ENCODE results near the gene GSE1. TPM values are rescaled to one million over a fixed set of nuclear protein-coding genes. Genes with fewer than 3 reads are reported as not detected.
A peak's percentile ranks its signal among the peaks of the same experiment; 100 is the strongest.

The GSE1 gene
- total RNA-seq, 1 experiment from 2014 or later = 124 TPM

DNA sequence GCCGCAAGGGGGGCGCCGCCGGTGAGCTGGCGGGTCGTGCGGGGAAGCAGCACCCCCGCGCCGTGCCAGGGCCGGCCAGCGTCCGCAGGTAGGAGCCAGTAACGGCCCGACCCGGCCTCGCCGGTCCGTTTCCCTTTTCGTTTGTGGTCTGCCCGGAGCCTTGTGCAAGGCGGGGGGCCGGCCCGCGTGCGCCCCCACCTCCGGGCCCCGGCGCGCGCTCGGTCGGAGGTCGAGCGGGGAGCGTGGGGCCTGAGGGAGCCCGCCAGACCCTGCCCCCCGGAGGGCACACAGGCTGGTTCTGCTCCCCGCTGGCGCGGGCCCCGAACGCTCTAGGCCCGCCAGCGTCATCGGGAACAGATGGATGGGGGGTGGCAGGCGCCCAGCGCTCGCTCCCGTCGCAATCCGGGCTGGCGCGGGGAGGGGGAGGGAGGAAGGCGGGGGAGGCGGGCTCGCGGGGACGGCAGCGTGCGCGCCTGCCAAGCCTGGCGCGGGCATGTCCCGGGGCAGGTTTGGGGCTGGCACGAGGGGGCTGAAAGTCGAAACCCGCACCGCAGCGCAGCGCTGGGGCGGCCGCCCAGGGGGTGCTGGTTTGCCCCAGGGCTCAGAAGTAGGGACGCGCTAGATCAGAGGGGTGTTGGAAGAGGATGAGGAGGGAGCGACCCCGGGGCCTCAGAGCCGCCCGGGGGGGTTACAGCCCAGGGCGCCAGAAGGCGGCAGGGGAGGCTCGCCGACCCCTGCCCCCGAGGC, 1.5 kb upstream of the GSE1 start (continued):
- TF ChIP-seq, protein P1, sequence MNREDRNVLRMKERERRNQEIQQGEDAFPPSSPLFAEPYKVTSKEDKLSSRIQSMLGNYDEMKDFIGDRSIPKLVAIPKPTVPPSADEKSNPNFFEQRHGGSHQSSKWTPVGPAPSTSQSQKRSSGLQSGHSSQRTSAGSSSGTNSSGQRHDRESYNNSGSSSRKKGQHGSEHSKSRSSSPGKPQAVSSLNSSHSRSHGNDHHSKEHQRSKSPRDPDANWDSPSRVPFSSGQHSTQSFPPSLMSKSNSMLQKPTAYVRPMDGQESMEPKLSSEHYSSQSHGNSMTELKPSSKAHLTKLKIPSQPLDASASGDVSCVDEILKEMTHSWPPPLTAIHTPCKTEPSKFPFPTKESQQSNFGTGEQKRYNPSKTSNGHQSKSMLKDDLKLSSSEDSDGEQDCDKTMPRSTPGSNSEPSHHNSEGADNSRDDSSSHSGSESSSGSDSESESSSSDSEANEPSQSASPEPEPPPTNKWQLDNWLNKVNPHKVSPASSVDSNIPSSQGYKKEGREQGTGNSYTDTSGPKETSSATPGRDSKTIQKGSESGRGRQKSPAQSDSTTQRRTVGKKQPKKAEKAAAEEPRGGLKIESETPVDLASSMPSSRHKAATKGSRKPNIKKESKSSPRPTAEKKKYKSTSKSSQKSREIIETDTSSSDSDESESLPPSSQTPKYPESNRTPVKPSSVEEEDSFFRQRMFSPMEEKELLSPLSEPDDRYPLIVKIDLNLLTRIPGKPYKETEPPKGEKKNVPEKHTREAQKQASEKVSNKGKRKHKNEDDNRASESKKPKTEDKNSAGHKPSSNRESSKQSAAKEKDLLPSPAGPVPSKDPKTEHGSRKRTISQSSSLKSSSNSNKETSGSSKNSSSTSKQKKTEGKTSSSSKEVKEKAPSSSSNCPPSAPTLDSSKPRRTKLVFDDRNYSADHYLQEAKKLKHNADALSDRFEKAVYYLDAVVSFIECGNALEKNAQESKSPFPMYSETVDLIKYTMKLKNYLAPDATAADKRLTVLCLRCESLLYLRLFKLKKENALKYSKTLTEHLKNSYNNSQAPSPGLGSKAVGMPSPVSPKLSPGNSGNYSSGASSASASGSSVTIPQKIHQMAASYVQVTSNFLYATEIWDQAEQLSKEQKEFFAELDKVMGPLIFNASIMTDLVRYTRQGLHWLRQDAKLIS (CRISPR knock-in tag; IDR thresholded peaks at IDR 0.05; ENCODE audit: borderline replicate concordance) = no peak
- TF ChIP-seq SMAD4 (CRISPR knock-in tag; IDR thresholded peaks at IDR 0.05) (no peak), ZBTB21 (CRISPR knock-in tag; IDR thresholded peaks at IDR 0.05; ENCODE audit: borderline replicate concordance) (no peak), PRRX2 (CRISPR knock-in tag; IDR thresholded peaks at IDR 0.05) (no peak), SMAD3 (CRISPR knock-in tag; IDR thresholded peaks at IDR 0.05; ENCODE audit: borderline replicate concordance) (no peak), ELF4 (CRISPR knock-in tag; IDR thresholded peaks at IDR 0.05; ENCODE audit: low read depth) (0 out of 2 replicates have a peak, but pooled peaks have one; percentile 40), RORB (CRISPR knock-in tag; IDR thresholded peaks at IDR 0.05) (no peak), SOX15 (CRISPR knock-in tag; IDR thresholded peaks at IDR 0.05) (no peak), JUN (CRISPR knock-in tag; IDR thresholded peaks at IDR 0.05) (no peak), GRHL2 (CRISPR knock-in tag; IDR thresholded peaks at IDR 0.05; ENCODE audit: insufficient replicate concordance, severe bottlenecking) (no peak)
- TF ChIP-seq, protein P2, sequence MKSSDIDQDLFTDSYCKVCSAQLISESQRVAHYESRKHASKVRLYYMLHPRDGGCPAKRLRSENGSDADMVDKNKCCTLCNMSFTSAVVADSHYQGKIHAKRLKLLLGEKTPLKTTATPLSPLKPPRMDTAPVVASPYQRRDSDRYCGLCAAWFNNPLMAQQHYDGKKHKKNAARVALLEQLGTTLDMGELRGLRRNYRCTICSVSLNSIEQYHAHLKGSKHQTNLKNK (CRISPR knock-in tag; IDR thresholded peaks at IDR 0.05) = no peak
- TF ChIP-seq, protein P3, sequence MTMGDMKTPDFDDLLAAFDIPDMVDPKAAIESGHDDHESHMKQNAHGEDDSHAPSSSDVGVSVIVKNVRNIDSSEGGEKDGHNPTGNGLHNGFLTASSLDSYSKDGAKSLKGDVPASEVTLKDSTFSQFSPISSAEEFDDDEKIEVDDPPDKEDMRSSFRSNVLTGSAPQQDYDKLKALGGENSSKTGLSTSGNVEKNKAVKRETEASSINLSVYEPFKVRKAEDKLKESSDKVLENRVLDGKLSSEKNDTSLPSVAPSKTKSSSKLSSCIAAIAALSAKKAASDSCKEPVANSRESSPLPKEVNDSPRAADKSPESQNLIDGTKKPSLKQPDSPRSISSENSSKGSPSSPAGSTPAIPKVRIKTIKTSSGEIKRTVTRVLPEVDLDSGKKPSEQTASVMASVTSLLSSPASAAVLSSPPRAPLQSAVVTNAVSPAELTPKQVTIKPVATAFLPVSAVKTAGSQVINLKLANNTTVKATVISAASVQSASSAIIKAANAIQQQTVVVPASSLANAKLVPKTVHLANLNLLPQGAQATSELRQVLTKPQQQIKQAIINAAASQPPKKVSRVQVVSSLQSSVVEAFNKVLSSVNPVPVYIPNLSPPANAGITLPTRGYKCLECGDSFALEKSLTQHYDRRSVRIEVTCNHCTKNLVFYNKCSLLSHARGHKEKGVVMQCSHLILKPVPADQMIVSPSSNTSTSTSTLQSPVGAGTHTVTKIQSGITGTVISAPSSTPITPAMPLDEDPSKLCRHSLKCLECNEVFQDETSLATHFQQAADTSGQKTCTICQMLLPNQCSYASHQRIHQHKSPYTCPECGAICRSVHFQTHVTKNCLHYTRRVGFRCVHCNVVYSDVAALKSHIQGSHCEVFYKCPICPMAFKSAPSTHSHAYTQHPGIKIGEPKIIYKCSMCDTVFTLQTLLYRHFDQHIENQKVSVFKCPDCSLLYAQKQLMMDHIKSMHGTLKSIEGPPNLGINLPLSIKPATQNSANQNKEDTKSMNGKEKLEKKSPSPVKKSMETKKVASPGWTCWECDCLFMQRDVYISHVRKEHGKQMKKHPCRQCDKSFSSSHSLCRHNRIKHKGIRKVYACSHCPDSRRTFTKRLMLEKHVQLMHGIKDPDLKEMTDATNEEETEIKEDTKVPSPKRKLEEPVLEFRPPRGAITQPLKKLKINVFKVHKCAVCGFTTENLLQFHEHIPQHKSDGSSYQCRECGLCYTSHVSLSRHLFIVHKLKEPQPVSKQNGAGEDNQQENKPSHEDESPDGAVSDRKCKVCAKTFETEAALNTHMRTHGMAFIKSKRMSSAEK (CRISPR knock-in tag; IDR thresholded peaks at IDR 0.05; ENCODE audit: borderline replicate concordance) = no peak
- TF ChIP-seq, protein P4, sequence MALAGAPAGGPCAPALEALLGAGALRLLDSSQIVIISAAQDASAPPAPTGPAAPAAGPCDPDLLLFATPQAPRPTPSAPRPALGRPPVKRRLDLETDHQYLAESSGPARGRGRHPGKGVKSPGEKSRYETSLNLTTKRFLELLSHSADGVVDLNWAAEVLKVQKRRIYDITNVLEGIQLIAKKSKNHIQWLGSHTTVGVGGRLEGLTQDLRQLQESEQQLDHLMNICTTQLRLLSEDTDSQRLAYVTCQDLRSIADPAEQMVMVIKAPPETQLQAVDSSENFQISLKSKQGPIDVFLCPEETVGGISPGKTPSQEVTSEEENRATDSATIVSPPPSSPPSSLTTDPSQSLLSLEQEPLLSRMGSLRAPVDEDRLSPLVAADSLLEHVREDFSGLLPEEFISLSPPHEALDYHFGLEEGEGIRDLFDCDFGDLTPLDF (CRISPR knock-in tag; IDR thresholded peaks at IDR 0.05) = no peak
- TF ChIP-seq, protein P5, sequence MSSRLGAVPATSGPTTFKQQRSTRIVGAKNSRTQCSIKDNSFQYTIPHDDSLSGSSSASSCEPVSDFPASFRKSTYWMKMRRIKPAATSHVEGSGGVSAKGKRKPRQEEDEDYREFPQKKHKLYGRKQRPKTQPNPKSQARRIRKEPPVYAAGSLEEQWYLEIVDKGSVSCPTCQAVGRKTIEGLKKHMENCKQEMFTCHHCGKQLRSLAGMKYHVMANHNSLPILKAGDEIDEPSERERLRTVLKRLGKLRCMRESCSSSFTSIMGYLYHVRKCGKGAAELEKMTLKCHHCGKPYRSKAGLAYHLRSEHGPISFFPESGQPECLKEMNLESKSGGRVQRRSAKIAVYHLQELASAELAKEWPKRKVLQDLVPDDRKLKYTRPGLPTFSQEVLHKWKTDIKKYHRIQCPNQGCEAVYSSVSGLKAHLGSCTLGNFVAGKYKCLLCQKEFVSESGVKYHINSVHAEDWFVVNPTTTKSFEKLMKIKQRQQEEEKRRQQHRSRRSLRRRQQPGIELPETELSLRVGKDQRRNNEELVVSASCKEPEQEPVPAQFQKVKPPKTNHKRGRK (CRISPR knock-in tag; IDR thresholded peaks at IDR 0.05; ENCODE audit: borderline replicate concordance) = no peak
- TF ChIP-seq, protein P6, sequence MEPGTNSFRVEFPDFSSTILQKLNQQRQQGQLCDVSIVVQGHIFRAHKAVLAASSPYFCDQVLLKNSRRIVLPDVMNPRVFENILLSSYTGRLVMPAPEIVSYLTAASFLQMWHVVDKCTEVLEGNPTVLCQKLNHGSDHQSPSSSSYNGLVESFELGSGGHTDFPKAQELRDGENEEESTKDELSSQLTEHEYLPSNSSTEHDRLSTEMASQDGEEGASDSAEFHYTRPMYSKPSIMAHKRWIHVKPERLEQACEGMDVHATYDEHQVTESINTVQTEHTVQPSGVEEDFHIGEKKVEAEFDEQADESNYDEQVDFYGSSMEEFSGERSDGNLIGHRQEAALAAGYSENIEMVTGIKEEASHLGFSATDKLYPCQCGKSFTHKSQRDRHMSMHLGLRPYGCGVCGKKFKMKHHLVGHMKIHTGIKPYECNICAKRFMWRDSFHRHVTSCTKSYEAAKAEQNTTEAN (CRISPR knock-in tag; IDR thresholded peaks at IDR 0.05) = no peak
- TF ChIP-seq, protein P7, sequence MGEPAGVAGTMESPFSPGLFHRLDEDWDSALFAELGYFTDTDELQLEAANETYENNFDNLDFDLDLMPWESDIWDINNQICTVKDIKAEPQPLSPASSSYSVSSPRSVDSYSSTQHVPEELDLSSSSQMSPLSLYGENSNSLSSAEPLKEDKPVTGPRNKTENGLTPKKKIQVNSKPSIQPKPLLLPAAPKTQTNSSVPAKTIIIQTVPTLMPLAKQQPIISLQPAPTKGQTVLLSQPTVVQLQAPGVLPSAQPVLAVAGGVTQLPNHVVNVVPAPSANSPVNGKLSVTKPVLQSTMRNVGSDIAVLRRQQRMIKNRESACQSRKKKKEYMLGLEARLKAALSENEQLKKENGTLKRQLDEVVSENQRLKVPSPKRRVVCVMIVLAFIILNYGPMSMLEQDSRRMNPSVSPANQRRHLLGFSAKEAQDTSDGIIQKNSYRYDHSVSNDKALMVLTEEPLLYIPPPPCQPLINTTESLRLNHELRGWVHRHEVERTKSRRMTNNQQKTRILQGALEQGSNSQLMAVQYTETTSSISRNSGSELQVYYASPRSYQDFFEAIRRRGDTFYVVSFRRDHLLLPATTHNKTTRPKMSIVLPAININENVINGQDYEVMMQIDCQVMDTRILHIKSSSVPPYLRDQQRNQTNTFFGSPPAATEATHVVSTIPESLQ (CRISPR knock-in tag; IDR thresholded peaks at IDR 0.05) = no peak
- TF ChIP-seq, protein P8, sequence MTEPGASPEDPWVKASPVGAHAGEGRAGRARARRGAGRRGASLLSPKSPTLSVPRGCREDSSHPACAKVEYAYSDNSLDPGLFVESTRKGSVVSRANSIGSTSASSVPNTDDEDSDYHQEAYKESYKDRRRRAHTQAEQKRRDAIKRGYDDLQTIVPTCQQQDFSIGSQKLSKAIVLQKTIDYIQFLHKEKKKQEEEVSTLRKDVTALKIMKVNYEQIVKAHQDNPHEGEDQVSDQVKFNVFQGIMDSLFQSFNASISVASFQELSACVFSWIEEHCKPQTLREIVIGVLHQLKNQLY (CRISPR knock-in tag; IDR thresholded peaks at IDR 0.05) = 0 out of 2 replicates have a peak, but pooled peaks have one; percentile 31
- TF ChIP-seq, protein P9, sequence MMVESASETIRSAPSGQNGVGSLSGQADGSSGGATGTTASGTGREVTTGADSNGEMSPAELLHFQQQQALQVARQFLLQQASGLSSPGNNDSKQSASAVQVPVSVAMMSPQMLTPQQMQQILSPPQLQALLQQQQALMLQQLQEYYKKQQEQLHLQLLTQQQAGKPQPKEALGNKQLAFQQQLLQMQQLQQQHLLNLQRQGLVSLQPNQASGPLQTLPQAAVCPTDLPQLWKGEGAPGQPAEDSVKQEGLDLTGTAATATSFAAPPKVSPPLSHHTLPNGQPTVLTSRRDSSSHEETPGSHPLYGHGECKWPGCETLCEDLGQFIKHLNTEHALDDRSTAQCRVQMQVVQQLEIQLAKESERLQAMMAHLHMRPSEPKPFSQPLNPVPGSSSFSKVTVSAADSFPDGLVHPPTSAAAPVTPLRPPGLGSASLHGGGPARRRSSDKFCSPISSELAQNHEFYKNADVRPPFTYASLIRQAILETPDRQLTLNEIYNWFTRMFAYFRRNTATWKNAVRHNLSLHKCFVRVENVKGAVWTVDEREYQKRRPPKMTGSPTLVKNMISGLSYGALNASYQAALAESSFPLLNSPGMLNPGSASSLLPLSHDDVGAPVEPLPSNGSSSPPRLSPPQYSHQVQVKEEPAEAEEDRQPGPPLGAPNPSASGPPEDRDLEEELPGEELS (CRISPR knock-in tag; IDR thresholded peaks at IDR 0.05) = 0 out of 2 replicates have a peak, but pooled peaks have one; percentile 5
- TF ChIP-seq, protein P10, sequence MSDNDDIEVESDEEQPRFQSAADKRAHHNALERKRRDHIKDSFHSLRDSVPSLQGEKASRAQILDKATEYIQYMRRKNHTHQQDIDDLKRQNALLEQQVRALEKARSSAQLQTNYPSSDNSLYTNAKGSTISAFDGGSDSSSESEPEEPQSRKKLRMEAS (CRISPR knock-in tag; IDR thresholded peaks at IDR 0.05) = no peak
